SK-N-SH (cell line): ENCODE data around the gene THBS2. TPM values are rescaled to one million over a fixed set of nuclear protein-coding genes. Genes with fewer than 3 reads are reported as not detected.

Experiments
- CTCF ChIA-PET: fragments of 300-600, 350-600 bp; formaldehyde crosslinking; extraction: SDS; loops from one replicate; lab custom pipeline; 2021; lab: Yijun Ruan, JAX
- POLR2A ChIA-PET: fragments of 350-600 bp; sonication (Branson Sonifier 250); formaldehyde crosslinking; extraction: SDS; loops from one replicate; lab custom pipeline; 2020; ENCODE audit warnings: antibody characterized with exemption, inconsistent platforms; lab: Yijun Ruan, JAX
- DNase-seq: peaks from one replicate; pipeline ENCODE4 v3.0.0; 2012
- H2AFZ ChIP-seq: fragments of 200-600 bp; sonication (generic); 2 replicates; pipeline ENCODE4 v1.8.1; 2016; ENCODE audit warnings: antibody characterized with exemption, mild to moderate bottlenecking, low read depth
- H3F3A ChIP-seq: fragments of 200-600 bp; sonication (generic); replicated peaks from 2 replicates; pipeline ENCODE3; 2016; ENCODE audit warnings: antibody characterized with exemption, mild to moderate bottlenecking; ENCODE audit not compliant: insufficient read depth
- H3K27ac ChIP-seq, 2 experiments: fragments of 200-500 bp in 1 of 2; fragments of 200-600 bp in 1 of 2; sonication (Bioruptor generic) in 1 of 2; sonication (generic), shearing (Covaris generic) in 1 of 2; 2 replicates each; pipeline versions ENCODE4 v1.5.1 to v1.6.1; 2014 to 2016; ENCODE audit warnings: low read depth in 2 of 2, inconsistent platforms in 1 of 2, low read length in 1 of 2, mild to moderate bottlenecking in 1 of 2, mixed read lengths in 1 of 2
- H3K27me3 ChIP-seq: fragments of 200-600 bp; sonication (generic), shearing (Covaris generic); 2 replicates; pipeline ENCODE4 v1.6.1; 2016; ENCODE audit warnings: mixed run types; ENCODE audit not compliant: insufficient read depth
- H3K36me3 ChIP-seq, 2 experiments: fragments of 200-500 bp in 1 of 2; fragments of 200-600 bp in 1 of 2; sonication (Bioruptor generic) in 1 of 2; sonication (generic) in 1 of 2; replicated peaks in 1 of 2; 2 replicates each; pipeline versions ENCODE3 to v1.5.1; 2014 to 2016; ENCODE audit warnings: low read length in 1 of 2, mild to moderate bottlenecking in 1 of 2; ENCODE audit not compliant: insufficient read depth in 2 of 2, control insufficient read depth in 1 of 2
- H3K4me1 ChIP-seq, 2 experiments: fragments of 200-500 bp in 1 of 2; fragments of 200-600 bp in 1 of 2; sonication (Bioruptor generic) in 1 of 2; sonication (generic), shearing (Covaris generic) in 1 of 2; 2 replicates each; pipeline versions ENCODE4 v1.5.1 to v1.6.1; 2014 to 2016; ENCODE audit warnings: low read depth in 1 of 2, low read length in 1 of 2, mixed run types in 1 of 2; ENCODE audit not compliant: insufficient read depth in 2 of 2, control insufficient read depth in 1 of 2
- H3K4me2 ChIP-seq: fragments of 200-600 bp; sonication (generic), shearing (Covaris generic); 2 replicates; pipeline ENCODE4 v1.6.1; 2017; ENCODE audit warnings: mixed run types
- H3K4me3 ChIP-seq, 2 experiments: fragments of 200-500 bp in 1 of 2; fragments of 200-600 bp in 1 of 2; sonication (Bioruptor generic) in 1 of 2; sonication (generic), shearing (Covaris generic) in 1 of 2; 2 replicates each; pipeline versions ENCODE4 v1.5.1 to v1.8.1; 2014 to 2016; ENCODE audit warnings: low read depth in 2 of 2, inconsistent platforms in 1 of 2, low read length in 1 of 2, mild to moderate bottlenecking in 1 of 2, mixed read lengths in 1 of 2, moderate library complexity in 1 of 2
- H3K79me2 ChIP-seq: fragments of 200-600 bp; sonication (generic); 2 replicates; pipeline ENCODE4 v1.8.1; 2017; ENCODE audit warnings: mild to moderate bottlenecking; ENCODE audit not compliant: insufficient read depth
- H3K9ac ChIP-seq: fragments of 200-600 bp; sonication (generic); 2 replicates; pipeline ENCODE4 v1.6.1; 2017; ENCODE audit warnings: mixed run types
- H3K9me2 ChIP-seq: fragments of 200-600 bp; sonication (generic); 2 replicates; pipeline ENCODE4 v1.6.1; 2017; ENCODE audit warnings: mixed run types
- H3K9me3 ChIP-seq: fragments of 200-600 bp; sonication (generic); 2 replicates; pipeline ENCODE4 v1.6.1; 2017; ENCODE audit warnings: mixed run types, mild to moderate bottlenecking, moderate library complexity
- H4K20me1 ChIP-seq: fragments of 200-600 bp; sonication (generic); 2 replicates; pipeline ENCODE4 v1.6.1; 2017; ENCODE audit warnings: mild to moderate bottlenecking, mixed run types; ENCODE audit not compliant: insufficient read depth
- FOSL2 ChIP-seq: IDR thresholded peaks from 2 replicates; pipeline ENCODE4 v1.4.0; 2012; ENCODE audit warnings: low read depth, mild to moderate bottlenecking, moderate library complexity, borderline replicate concordance
- GABPA ChIP-seq: IDR thresholded peaks from 2 replicates; pipeline ENCODE4 v1.4.0; 2012; ENCODE audit warnings: low read depth, mild to moderate bottlenecking
- JUND ChIP-seq: IDR thresholded peaks from 2 replicates; pipeline ENCODE4 v1.4.0; 2012
- MAX ChIP-seq: IDR thresholded peaks from 2 replicates; pipeline ENCODE4 v1.4.0; 2012; ENCODE audit warnings: low read depth
- MEF2A ChIP-seq: IDR thresholded peaks from 2 replicates; pipeline ENCODE4 v1.4.0; 2012; ENCODE audit warnings: low read depth, borderline replicate concordance
- PBX3 ChIP-seq: IDR thresholded peaks from 2 replicates; pipeline ENCODE4; 2012
- RCOR1 ChIP-seq: fragments of 150-350 bp; IDR thresholded peaks from 2 replicates; pipeline ENCODE4 v1.6.1; 2017; ENCODE audit warnings: antibody characterized with exemption, low read length
- REST ChIP-seq: IDR thresholded peaks from 2 replicates; pipeline ENCODE4 v1.6.1; 2012; ENCODE audit warnings: mild to moderate bottlenecking, low read depth, low read length, moderate library complexity
- RXRA ChIP-seq: IDR thresholded peaks from 2 replicates; pipeline ENCODE4 v1.4.0; 2012; ENCODE audit warnings: low read depth, mild to moderate bottlenecking, borderline replicate concordance
- TCF12 ChIP-seq: IDR thresholded peaks from 2 replicates; pipeline ENCODE4 v1.4.0; 2012
- YY1 ChIP-seq: IDR thresholded peaks from 2 replicates; pipeline ENCODE4 v1.4.0; 2012; ENCODE audit warnings: low read depth, mild to moderate bottlenecking
- ZBTB33 ChIP-seq: IDR thresholded peaks from 2 replicates; pipeline ENCODE4 v1.4.0; 2012; ENCODE audit warnings: low read depth, borderline replicate concordance
- WGBS: methylation state at CpG from one replicate; pipeline ENCODE4 v1.1.6; 2017; ENCODE audit warnings: low lambda C conversion rate; 5-methylcytosine and 5-hydroxymethylcytosine counted together
- polyA plus RNA-seq, 3 experiments: library from polyadenylated mRNA; depleted of rRNA; stranded (reverse); fragments of >200 nt; gene quantifications; 2 replicates each; pipeline ENCODE4 v1.2.3, GENCODE V29; 2012

Gene THBS2
- polyA plus RNA-seq, 1 of the 3 experiments (the other 2 are of a cell fraction), result 166 TPM

GRCh38 chr6:169169941-169170582 lies 83.6 kb downstream of the THBS2 start:
- Histone ChIP-seq H3K4me1 (peaks cover 0 to 8% of the 10 kb centered on the region in 2 experiments; a peak in 2 of 4 replicates), H4K20me1 (no peaks in the 10 kb centered on the region), H3K36me3 (no peaks in the 10 kb centered on the region), H3K27me3 (no peaks in the 10 kb centered on the region), H3K4me2 (no peak overlapping the region), H3K9me3 (no peaks in the 10 kb centered on the region), H3F3A (peaks cover 7% of the 10 kb centered on the region), H2AFZ (no peak overlapping the region), H3K4me3 (no peak overlapping the region), H3K9me2 (no peaks in the 10 kb centered on the region), H3K27ac (no peak overlapping the region), H3K79me2 (no peaks in the 10 kb centered on the region), H3K9ac (no peak overlapping the region)
- DNase-seq, result no peak
- ChIA-PET POLR2A (no interaction called here), CTCF (no interaction called here)
- WGBS, result 77% methylated on average over 10 of the region's 16 CpGs
- TF ChIP-seq RXRA (no peak), YY1 (no peak), REST (no peak)

DNA sequence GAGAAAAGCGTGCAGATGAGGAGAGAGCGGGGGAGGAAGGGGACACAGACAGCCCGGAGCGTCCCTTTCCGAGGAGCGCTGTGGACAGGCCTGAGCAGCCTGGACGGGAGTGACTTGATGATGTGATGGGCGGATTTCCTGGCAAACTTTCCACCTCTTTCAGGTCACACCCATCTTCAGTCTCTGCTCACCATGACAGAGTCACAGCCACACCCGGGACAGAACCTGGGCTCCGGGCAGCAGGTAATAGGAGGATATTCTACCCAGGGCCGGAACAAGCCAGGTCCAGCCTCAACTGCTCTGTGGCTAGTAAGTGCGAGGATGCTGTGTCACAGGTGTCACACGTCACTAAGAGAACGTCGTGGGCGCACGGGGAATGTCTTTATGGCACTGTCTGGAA lies 84.3 kb downstream of the THBS2 start:
- ChIA-PET POLR2A (no interaction called here), CTCF (no interaction called here)
- Histone ChIP-seq H4K20me1 (no peaks in the 10 kb centered on the region), H2AFZ (peak overlapping the region; percentile 7), H3K27ac (peak overlapping the region in 1 of 2 experiments; percentile 86; a peak in 2 of 4 replicates), H3F3A (peaks cover 7% of the 10 kb centered on the region), H3K27me3 (no peaks in the 10 kb centered on the region), H3K4me1 (peaks cover 0 to 8% of the 10 kb centered on the region in 2 experiments; a peak in 2 of 4 replicates), H3K36me3 (no peaks in the 10 kb centered on the region), H3K9me2 (no peaks in the 10 kb centered on the region), H3K79me2 (no peaks in the 10 kb centered on the region), H3K4me3 (no peak overlapping the region), H3K9ac (peak overlapping the region; percentile 53; the same call in 1 of the 2 replicates), H3K4me2 (0 out of 2 replicates have a peak overlapping the region, but pooled peaks have one; percentile 42), H3K9me3 (no peaks in the 10 kb centered on the region)
- TF ChIP-seq RCOR1 (no peak), RXRA (no peak), PBX3 (no peak), MAX (no peak), MEF2A (no peak), JUND (no peak), TCF12 (no peak), GABPA (no peak), ZBTB33 (no peak), FOSL2 (no peak)
- WGBS, result 81% methylated on average over 12 of the region's 17 CpGs
- DNase-seq, result no peak
